Epithelial cell of proximal tubule (primary cell): ENCODE data around the gene ATP1A3. TPM values are rescaled to one million over a fixed set of nuclear protein-coding genes. Genes with fewer than 3 reads are reported as not detected.

Source experiments
- DNase-seq: peaks from one replicate; pipeline ENCODE4 v3.0.0-alpha.2; 2011; ENCODE audit warnings: low read depth
- H3K4me3 ChIP-seq: 2 replicates; pipeline ENCODE4 v1.5.1; 2011; ENCODE audit warnings: low read depth, mild to moderate bottlenecking, low read length
- total RNA-seq: library from RNA; depleted of rRNA; stranded (reverse); fragments of >200 nt; gene quantifications from 2 replicates; pipeline ENCODE4 v1.2.3, GENCODE V29; 2015
- TF ChIP-seq, protein P1 (sequence below): conservative IDR thresholded peaks from 2 replicates; pipeline ENCODE4 v1.5.1; 2012; ENCODE audit warnings: low read depth, mild to moderate bottlenecking, low read length

ATP1A3 gene
- total RNA-seq, 1 donor from 2014 or later, result not detected

DNA sequence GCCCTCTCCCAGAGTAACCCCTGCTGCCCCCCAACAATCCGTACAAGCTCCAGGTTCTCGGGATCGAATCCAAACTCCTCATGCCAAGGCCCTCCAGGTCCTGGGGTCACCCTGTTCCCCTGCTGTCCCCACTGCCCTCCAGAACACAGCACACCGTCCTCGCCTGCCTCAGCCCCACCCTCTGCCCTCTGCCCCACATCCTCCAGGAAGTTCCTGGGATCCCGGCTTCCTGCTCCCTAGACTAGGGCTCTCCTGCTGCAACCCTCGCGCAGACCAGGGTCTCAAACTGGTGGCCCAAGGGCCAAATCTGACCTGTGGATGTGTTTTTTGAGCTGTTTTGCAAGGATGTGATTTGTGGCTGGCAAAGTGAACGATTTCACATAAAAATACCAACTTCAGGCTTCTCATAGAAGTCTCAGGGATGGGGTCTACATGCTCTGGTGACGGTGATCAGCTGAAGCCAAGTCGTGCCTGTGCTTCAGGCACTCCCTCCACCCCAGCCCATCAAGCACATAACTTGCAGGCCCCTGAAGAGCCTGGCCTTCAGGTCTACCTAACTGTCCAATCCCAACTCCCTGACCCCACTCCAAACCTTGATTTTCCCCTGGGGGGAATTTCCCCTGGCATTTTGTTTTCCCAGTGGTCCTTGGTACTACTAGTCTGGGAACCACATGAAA, 36.7 kb downstream of the ATP1A3 start:
- peak overlapping the region; percentile 25 for H3K4me3 ChIP-seq
- TF ChIP-seq, protein P1, sequence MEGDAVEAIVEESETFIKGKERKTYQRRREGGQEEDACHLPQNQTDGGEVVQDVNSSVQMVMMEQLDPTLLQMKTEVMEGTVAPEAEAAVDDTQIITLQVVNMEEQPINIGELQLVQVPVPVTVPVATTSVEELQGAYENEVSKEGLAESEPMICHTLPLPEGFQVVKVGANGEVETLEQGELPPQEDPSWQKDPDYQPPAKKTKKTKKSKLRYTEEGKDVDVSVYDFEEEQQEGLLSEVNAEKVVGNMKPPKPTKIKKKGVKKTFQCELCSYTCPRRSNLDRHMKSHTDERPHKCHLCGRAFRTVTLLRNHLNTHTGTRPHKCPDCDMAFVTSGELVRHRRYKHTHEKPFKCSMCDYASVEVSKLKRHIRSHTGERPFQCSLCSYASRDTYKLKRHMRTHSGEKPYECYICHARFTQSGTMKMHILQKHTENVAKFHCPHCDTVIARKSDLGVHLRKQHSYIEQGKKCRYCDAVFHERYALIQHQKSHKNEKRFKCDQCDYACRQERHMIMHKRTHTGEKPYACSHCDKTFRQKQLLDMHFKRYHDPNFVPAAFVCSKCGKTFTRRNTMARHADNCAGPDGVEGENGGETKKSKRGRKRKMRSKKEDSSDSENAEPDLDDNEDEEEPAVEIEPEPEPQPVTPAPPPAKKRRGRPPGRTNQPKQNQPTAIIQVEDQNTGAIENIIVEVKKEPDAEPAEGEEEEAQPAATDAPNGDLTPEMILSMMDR, result no peak
- DNase-seq, result no peak

DNA sequence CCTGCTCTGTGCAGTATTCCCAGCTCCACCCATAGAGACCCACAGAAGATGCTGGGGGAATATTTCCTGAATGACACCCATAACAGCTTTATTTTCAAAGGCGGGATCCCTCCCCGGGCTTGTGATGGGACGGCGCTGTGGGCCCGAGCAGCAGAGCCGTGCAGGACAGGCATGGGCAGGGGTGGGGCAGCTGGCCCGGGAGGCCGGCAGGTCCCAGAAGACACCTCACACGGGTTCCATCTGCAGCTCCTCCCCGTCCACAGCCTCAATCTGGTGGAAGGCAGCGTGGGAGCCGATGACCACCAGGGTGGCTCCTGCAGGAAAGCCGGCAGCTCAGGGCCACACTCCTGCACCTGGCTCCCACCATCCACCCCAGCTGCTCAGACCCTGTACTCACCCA, 37.4 kb downstream of the ATP1A3 start:
- no peak overlapping the region for H3K4me3 ChIP-seq
- TF ChIP-seq, protein P1, result no peak
- no peak for DNase-seq

DNA sequence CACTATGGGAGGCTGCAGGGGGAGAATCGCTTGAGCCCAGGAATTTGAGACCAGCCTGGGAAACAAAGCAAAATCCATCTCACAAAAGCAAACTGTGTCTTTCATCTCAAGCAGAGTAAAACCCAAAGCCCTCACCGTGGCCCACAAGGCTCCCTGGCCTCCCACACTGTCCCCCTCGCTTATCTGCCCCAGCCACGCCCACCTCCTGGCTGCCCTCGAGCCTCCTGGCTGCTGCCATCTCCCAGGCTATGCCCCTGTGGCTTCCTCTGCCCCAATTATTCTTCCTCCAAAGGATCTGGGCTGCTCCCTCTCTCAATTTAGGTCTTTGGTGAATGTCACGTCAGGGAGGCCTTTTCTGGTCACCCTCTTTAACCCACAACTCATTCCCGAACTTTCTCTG, 38.5 kb downstream of the ATP1A3 start:
- DNase-seq, result no peak
- TF ChIP-seq, protein P1, result no peak

DNA sequence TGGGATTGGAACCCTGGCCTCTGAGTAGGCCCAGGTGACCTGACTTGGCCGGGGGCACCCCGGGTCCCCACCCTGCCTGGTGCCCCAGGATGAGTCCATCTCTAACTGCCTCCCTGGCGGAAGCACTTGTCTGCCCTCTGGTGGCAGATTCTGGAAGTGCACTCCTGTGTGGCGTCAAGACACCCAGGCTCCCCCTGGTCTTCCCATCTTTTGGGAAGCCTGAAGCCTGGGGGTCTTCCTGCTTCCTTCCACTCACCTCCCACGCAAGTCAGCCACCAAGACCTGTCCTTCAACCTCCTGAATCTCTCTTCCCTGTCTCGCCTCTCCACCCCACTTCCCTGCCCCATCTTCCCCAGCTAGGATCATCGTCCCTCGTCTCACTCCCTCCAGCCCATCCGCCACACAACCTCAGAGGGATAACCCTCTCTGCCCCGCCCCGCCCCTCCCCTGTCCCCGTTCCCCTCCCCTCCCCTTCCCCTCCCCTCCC, 42.3 kb downstream of the ATP1A3 start:
- no peak overlapping the region for H3K4me3 ChIP-seq
- no peak for DNase-seq
- TF ChIP-seq, protein P1, result peak; percentile 94

More for the DNA sequence above, 38.5 kb downstream of the ATP1A3 start:
- H3K4me3 ChIP-seq, result no peak overlapping the region

DNA sequence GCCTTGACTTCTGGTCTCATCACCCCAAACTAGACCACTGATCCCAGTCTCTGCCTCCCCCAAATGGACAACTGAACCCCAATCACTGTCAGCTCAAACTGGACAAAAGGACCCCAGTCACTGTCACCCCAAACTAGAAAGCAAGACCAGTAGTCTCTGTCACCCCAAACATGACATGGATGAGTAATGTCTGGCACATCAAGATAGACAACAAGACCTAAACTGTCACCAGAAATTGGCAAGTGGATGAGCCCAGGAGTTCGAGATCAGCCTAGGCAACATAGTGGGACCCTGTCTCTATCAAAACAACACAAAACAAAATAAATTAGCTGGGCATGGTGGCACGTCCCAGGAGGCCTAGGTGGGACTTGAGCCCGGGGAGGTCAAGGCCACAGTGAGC, 46.9 kb downstream of the ATP1A3 start:
- no peak overlapping the region for H3K4me3 ChIP-seq
- TF ChIP-seq, protein P1, result no peak
- no peak for DNase-seq

DNA sequence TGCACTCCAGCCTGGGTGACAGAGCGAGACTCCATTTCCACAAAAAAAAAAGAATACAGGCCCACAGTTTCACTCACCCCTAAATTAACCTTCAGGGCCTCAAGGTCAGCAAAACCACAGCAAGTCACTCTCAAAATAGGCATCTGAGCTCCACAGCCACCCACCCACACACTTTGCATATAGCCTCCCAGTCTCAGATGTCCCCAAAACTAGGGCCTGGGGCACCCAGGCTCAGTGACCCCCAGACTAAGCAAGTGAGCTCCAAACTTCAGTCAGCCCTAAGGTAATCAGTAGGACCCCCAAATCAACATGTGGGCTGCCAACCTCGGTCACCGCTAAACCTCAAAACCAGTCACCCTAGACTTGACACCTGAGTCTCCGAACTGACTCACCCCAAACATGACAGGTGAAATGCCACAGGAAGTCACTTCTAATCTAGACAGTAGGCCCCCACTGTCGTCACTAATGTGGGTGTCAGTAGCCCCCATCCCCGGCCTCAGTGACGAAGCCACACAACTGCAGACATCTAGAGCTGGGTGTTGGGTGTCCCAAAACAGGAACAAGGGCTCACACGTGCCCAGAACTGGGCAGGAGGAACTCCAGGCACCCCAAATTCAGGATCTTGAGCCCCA, 48.8 kb downstream of the ATP1A3 start:
- DNase-seq, result no peak
- H3K4me3 ChIP-seq, result no peak overlapping the region

More for the DNA sequence above, 48.8 kb downstream of the ATP1A3 start:
- TF ChIP-seq, protein P1, result no peak
